SHP77 (cell line): Measurements from ENCODE around the gene CPLX3.

ENCODE experiments used
- DNase-seq, 2 experiments: peaks; one replicate each; lab custom pipeline; 2025; lab: John Stamatoyannopoulos, UW

Gene CPLX3

DNA sequence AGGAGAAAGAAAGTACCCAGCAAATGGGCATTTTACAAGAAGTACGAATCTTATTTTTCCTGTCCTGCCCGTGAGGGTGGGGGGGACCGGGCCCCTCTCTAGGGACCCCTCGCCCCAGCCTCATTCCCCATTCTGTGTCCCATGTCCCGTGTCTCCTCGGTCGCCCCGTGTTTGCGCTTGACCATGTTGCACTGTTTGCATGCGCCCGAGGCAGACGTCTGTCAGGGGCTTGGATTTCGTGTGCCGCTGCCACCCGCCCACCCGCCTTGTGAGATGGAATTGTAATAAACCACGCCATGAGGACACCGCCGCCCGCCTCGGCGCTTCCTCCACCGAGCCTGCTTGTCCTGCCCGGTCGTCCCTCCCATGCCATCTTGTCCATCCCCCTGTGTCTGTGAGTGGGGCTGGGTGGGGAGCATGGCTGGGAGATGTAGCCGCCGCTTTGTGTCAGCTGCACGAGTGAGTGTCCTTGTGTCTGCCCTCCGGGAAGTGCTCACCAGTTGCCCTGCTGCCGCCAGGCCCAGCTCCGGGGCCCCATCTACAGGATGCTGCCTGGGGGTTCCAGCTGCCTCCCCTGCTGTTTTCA lies 23.5 kb upstream of the CPLX3 start:
- DNase-seq, result no peak

DNA sequence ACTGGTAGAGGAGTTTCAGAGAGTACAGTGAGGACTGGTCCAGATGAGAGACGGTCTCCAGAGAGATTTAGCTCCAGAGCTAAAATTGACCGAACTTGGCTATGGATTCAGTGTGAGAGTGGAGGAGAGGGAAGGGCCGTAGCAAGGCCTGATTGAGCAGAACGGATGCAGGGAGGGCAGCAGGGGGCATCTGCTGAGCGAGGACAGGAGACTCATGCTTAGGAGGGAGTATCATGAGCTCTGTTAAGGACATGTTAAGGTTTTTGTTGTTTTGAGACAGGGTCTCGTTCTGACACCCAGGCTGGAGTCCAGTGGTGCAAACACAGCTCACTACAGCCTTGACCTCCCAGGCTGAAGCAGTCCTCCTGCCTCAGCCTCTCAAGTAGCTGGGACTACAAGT lies 21.5 kb upstream of the CPLX3 start:
- no peak for DNase-seq

DNA sequence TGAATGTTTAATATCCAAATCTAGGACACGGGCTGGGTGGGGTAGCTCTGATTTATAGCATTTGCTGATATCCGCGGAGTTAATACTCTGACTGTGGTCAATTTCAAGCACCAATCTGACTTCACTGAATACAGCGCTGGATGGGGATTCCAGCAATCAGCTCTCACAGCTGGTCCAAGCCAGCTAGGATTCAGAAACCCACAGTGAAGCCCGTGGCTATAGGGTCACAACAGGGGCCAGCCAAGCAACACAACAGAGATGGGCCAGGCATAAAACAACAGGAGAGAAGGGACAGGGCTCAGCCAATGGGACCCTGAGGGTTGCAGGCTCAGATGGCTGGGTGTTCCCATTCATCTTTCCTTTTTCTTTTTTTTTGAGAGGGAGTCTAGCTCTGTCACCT lies 19.1 kb upstream of the CPLX3 start:
- no peak for DNase-seq

- DNase-seq, result peak; percentile 18 to 27
Observed at GRCh38 chr15:74808078-74808839, 18.2 kb upstream of the CPLX3 start.

DNA sequence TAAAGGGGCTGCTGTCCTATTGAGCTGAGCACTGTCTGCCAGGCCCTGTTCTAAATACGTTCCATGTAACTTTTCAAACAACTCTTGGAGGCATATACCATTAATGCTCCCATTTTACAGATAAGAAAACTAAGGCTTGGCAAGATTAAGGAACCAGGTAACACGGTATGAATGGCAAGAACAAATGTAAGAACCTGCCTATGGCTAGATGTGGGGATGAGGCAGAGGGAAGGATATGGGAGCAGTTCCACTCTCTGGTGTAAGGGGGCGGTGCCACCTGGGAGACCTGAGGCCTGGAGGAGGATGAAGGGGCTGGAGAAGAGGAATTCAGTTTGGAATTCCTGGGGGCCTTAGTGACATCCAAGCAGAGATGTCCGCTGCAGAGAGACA lies 17.6 kb upstream of the CPLX3 start:
- no peak for DNase-seq

- no peak for DNase-seq
Observed at GRCh38 chr15:74809242-74809641, 17.2 kb upstream of the CPLX3 start.

GRCh38 chr15:74809956-74810355 lies 16.5 kb upstream of the CPLX3 start:
- no peak for DNase-seq

DNA sequence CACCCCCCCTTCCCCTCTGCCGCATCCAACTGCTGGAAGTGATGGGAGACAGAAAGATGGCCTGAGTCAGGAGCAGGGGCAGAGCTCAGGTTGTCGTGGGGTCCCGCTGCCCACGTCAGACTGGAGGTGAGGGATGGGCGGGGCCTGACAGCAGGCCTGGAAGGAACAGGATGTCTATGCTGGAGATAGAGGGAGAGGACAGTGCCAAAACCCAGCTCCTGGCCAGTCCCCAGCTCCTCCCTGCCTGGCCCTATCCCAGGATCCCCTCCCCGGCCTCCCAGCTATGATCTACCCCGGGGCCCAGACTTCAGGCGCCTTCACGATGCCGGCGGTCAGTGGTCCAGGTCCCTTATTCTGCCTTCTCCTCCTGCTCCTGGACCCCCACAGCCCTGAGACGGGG lies 13.9 kb upstream of the CPLX3 start, which contains the start of gene LMAN1L:
Gene LMAN1L (plus strand): TSS at position 303 of the 400 bp plus-strand sequence. CDS start 20 bp downstream, at position 323.
- DNase-seq, result no peak

- peak in 1 of 2 experiments; percentile 31 for DNase-seq
Observed at GRCh38 chr15:74815121-74815934, 11.1 kb upstream of the CPLX3 start.

DNA sequence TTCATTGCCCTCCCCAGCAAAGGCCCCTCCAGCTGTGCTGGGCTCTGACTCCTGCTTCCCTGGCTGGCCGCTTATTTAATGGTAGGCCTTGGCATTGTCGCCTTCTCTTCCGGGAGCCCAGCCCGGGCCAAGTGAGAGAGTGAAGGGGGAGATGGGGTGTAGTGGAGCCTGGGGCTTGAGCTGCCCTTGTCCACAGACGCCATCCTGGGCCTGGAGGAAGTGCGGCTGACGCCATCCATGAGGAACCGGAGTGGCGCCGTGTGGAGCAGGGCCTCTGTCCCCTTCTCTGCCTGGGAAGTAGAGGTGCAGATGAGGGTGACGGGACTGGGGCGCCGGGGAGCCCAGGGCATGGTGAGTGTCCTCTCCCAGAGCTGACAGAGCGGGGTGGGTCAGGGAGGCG lies 10.5 kb upstream of the CPLX3 start:
- DNase-seq, result no peak

GRCh38 chr15:74816624-74817369 lies 9.6 kb upstream of the CPLX3 start:
- DNase-seq, result no peak

GRCh38 chr15:74817370-74817737 lies 9.1 kb upstream of the CPLX3 start:
- DNase-seq, result peak; percentile 38 to 44

DNA sequence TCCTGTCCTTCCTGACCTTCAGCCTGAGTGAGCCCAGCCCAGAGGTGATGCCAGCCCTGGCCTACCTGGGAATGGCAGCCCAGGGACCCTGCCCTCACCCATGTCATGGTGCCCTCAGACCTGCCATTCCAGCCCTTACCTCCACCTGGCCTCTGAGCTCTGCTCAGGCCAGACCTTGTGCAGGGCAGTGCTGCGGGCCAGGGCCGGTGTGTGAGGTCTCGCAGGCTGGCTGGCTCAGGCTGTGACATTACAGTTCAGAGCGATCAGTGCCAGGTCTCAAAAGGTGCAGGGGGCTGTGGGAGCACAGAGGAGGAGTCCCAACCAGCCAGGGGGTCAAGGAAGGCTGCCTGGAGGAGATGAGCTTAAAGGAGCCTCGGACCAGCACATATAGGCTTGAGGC lies 6.4 kb upstream of the CPLX3 start:
- DNase-seq, result no peak

GRCh38 chr15:74821091-74821789 lies 5.2 kb upstream of the CPLX3 start:
- no peak for DNase-seq

DNA sequence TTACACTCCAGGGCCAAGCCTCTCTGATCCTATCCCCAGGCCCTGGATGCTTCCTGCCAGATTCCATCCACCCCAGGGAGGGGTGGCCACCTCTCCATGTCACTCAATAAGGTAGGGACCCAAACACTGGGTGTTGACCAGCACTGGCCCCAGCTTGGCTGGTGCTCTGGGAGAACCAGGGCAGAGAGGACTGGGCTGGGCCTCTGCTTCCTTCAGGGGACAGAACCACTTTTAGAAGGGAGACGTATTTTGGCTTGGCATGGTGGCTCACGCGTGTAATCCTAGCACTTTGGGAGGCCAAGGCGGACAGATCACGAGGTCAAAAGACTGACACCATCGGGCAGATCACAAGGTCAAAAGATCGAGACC lies 4.7 kb upstream of the CPLX3 start:
- DNase-seq, result no peak

- DNase-seq, result no peak
Observed at GRCh38 chr15:74822233-74822632, 4.2 kb upstream of the CPLX3 start.

DNA sequence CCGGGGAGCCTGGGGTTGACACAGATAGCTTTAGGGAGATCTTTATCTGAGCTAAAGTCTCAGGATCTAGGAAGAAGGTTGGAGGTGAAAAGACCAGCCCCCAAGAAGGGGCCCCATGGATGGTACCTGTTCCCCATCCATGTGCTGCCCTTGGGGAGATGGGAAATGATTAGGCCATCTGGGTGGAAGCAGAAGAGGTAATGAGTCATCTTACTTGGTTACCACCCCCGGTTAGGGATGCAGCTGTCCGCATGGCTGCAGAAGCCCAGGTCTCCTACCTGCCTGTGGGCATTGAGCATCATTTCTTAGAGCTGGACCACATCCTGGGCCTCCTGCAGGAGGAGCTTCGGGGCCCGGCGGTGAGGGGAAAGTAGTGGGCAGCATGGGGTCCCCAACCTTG lies 3.1 kb upstream of the CPLX3 start:
- no peak for DNase-seq

DNA sequence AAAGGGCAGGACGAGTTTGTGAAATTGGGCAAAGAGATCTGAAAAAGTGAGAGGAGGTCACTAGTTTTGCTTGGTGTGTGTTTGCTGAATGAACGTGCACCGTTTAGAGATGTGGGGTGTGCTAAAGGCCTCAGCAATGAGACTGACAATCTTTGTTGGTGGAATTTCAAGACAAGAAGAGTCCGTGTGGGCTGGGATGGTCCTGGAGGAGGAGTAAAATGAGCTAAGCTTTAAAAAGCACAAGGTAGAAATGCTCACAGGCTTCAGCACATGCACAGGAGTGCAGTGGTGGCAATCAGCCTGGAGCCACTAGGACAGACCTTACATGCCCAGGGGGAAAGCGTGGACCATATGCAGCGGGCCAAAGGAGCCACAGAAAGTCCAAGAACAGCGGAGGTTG lies 1.5 kb upstream of the CPLX3 start:
- no peak for DNase-seq

GRCh38 chr15:74825866-74826265 lies 561 bp upstream of the CPLX3 start:
- DNase-seq, result no peak

GRCh38 chr15:74826921-74827320 lies 494 bp downstream of the CPLX3 start:
- DNase-seq, result no peak

GRCh38 chr15:74827614-74828013 lies 1.2 kb downstream of the CPLX3 start:
- no peak for DNase-seq

DNA sequence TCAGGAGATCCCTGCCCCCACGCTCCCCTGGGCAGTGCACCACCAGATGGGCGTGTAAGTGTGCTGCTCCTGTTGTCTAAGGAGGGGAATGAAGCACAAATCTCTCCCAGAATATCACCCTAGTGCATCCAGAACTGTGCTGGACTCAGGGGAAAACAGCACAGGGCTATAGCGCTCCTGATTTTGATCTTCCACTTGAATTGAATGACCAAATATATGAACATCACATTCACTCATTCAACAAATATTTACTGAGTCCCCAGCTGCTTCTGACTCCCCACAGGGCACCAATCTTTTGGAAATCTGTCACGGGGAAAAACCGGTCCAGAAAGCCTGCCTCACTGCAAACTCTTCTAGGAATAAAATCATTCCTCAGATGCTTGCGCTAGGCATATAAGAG lies 2.4 kb downstream of the CPLX3 start:
- DNase-seq, result no peak
